Adipocyte (in vitro differentiated cells): ENCODE results near the gene LRRC28.

Experiments
- DNase-seq: peaks from one replicate; pipeline ENCODE4 v3.0.0-alpha.2; 2015; ENCODE audit warnings: low read depth
- H3K27me3 ChIP-seq: replicated peaks from 2 replicates; pipeline ENCODE4 v1.7.0; 2013; ENCODE audit warnings: mild to moderate bottlenecking, low read length, moderate library complexity; ENCODE audit not compliant: control insufficient read depth, insufficient read depth
- H3K36me3 ChIP-seq: 2 replicates; pipeline ENCODE4 v1.7.0; 2013; ENCODE audit warnings: low read length, mild to moderate bottlenecking, moderate library complexity; ENCODE audit not compliant: control insufficient read depth, insufficient read depth, severe bottlenecking
- H3K4me1 ChIP-seq: 2 replicates; pipeline ENCODE4 v1.7.0; 2013; ENCODE audit warnings: mild to moderate bottlenecking, low read length, moderate library complexity; ENCODE audit not compliant: control insufficient read depth, insufficient read depth
- H3K4me3 ChIP-seq: 2 replicates; pipeline ENCODE4 v1.7.0; 2013; ENCODE audit warnings: mild to moderate bottlenecking, low read length, moderate library complexity
- H3K9ac ChIP-seq: 2 replicates; pipeline ENCODE4 v1.7.0; 2013; ENCODE audit warnings: mild to moderate bottlenecking, low read length, moderate library complexity
- H3K9me3 ChIP-seq: 2 replicates; pipeline ENCODE4 v1.7.0; 2013; ENCODE audit warnings: mild to moderate bottlenecking, low read length, moderate library complexity; ENCODE audit not compliant: control insufficient read depth

LRRC28 gene

GRCh38 chr15:99326235-99326634 is 75.0 kb downstream of the LRRC28 start:
- Histone ChIP-seq H3K27me3 (no peaks in the 10 kb centered on the region), H3K36me3 (no peaks in the 10 kb centered on the region), H3K4me1 (peaks cover 5% of the 10 kb centered on the region), H3K4me3 (no peak overlapping the region), H3K9me3 (no peaks in the 10 kb centered on the region), H3K9ac (no peak overlapping the region)
- DNase-seq: no peak

GRCh38 chr15:99328106-99329072 is 77.1 kb downstream of the LRRC28 start:
- no peaks in the 10 kb centered on the region for H3K36me3 ChIP-seq
- H3K9me3 ChIP-seq: no peaks in the 10 kb centered on the region
- no peak for DNase-seq
- H3K4me3 ChIP-seq: no peak overlapping the region
- peaks cover 5% of the 10 kb centered on the region for H3K4me1 ChIP-seq
- H3K27me3 ChIP-seq: no peaks in the 10 kb centered on the region
- no peak overlapping the region for H3K9ac ChIP-seq

GRCh38 chr15:99331381-99331780 is 80.1 kb downstream of the LRRC28 start:
- DNase-seq: no peak
- H3K9ac ChIP-seq: no peak overlapping the region
- no peaks in the 10 kb centered on the region for H3K4me1 ChIP-seq
- no peak overlapping the region for H3K4me3 ChIP-seq
- no peaks in the 10 kb centered on the region for H3K36me3 ChIP-seq
- no peaks in the 10 kb centered on the region for H3K9me3 ChIP-seq
- no peaks in the 10 kb centered on the region for H3K27me3 ChIP-seq

- H3K27me3 ChIP-seq: no peaks in the 10 kb centered on the region
- H3K36me3 ChIP-seq: no peaks in the 10 kb centered on the region
- no peaks in the 10 kb centered on the region for H3K4me1 ChIP-seq
- no peak overlapping the region for H3K4me3 ChIP-seq
- DNase-seq: no peak
- H3K9ac ChIP-seq: no peak overlapping the region
- no peaks in the 10 kb centered on the region for H3K9me3 ChIP-seq
Measured at GRCh38 chr15:99333413-99333812, 82.1 kb downstream of the LRRC28 start.

- Histone ChIP-seq H3K27me3 (no peaks in the 10 kb centered on the region), H3K36me3 (no peaks in the 10 kb centered on the region), H3K4me3 (no peak overlapping the region), H3K9ac (no peak overlapping the region), H3K4me1 (no peaks in the 10 kb centered on the region), H3K9me3 (no peaks in the 10 kb centered on the region)
- no peak for DNase-seq
Measured at GRCh38 chr15:99333981-99334380, 82.7 kb downstream of the LRRC28 start.

- H3K4me1 ChIP-seq: peaks cover 4% of the 10 kb centered on the region
- H3K9ac ChIP-seq: no peak overlapping the region
- no peaks in the 10 kb centered on the region for H3K36me3 ChIP-seq
- H3K9me3 ChIP-seq: no peaks in the 10 kb centered on the region
- no peak overlapping the region for H3K4me3 ChIP-seq
- H3K27me3 ChIP-seq: no peaks in the 10 kb centered on the region
- DNase-seq: no peak
Measured at GRCh38 chr15:99335508-99335907, 84.2 kb downstream of the LRRC28 start.

GRCh38 chr15:99336794-99337193 is 85.5 kb downstream of the LRRC28 start:
- H3K4me1 ChIP-seq: peaks cover 15% of the 10 kb centered on the region
- H3K9ac ChIP-seq: no peak overlapping the region
- H3K36me3 ChIP-seq: no peaks in the 10 kb centered on the region
- DNase-seq: no peak
- H3K4me3 ChIP-seq: no peak overlapping the region
- no peaks in the 10 kb centered on the region for H3K9me3 ChIP-seq
- no peaks in the 10 kb centered on the region for H3K27me3 ChIP-seq

GRCh38 chr15:99340347-99340746 is 89.1 kb downstream of the LRRC28 start:
- H3K36me3 ChIP-seq: no peaks in the 10 kb centered on the region
- no peaks in the 10 kb centered on the region for H3K27me3 ChIP-seq
- no peaks in the 10 kb centered on the region for H3K9me3 ChIP-seq
- H3K4me1 ChIP-seq: peaks cover 18% of the 10 kb centered on the region
- H3K9ac ChIP-seq: no peak overlapping the region
- DNase-seq: no peak
- no peak overlapping the region for H3K4me3 ChIP-seq

GRCh38 chr15:99341786-99342185 is 90.5 kb downstream of the LRRC28 start:
- Histone ChIP-seq H3K27me3 (no peaks in the 10 kb centered on the region), H3K36me3 (no peaks in the 10 kb centered on the region), H3K4me3 (no peak overlapping the region), H3K9ac (no peak overlapping the region), H3K4me1 (peaks cover 18% of the 10 kb centered on the region), H3K9me3 (no peaks in the 10 kb centered on the region)
- peak; percentile 15 for DNase-seq

GRCh38 chr15:99343208-99343607 is 91.9 kb downstream of the LRRC28 start:
- Histone ChIP-seq H3K9me3 (no peaks in the 10 kb centered on the region), H3K4me1 (peaks cover 18% of the 10 kb centered on the region), H3K36me3 (no peaks in the 10 kb centered on the region), H3K27me3 (no peaks in the 10 kb centered on the region), H3K4me3 (no peak overlapping the region), H3K9ac (no peak overlapping the region)
- DNase-seq: no peak

GRCh38 chr15:99343881-99344551 is 92.7 kb downstream of the LRRC28 start:
- DNase-seq: no peak
- Histone ChIP-seq H3K4me3 (no peak overlapping the region), H3K9me3 (no peaks in the 10 kb centered on the region)

More at GRCh38 chr15:99343881-99344551, 92.7 kb downstream of the LRRC28 start:
- Histone ChIP-seq H3K9ac (no peak overlapping the region), H3K36me3 (no peaks in the 10 kb centered on the region), H3K4me1 (peaks cover 18% of the 10 kb centered on the region), H3K27me3 (no peaks in the 10 kb centered on the region)
